ENCODE measurements around the gene KAT2A.

The KAT2A gene

GRCh38 chr17:42107597-42108576 lies 13.3 kb downstream of the KAT2A start:
- Histone ChIP-seq H3K9me3 (ENCODE audit: control insufficient read depth, low read length) (no peaks in the 10 kb centered on the region), H3K4me1 (ENCODE audit: control insufficient read depth, insufficient read depth, low read length, poor library complexity, severe bottlenecking) (peaks cover 23% of the 10 kb centered on the region), H3K27ac (ENCODE audit: insufficient read depth, low read length, poor library complexity, severe bottlenecking) (peak overlapping the region; percentile 12), H3K36me3 (ENCODE audit: control insufficient read depth, insufficient read depth, low read length) (peaks cover 18% of the 10 kb centered on the region), H3K27me3 (replicated peaks; ENCODE audit: control insufficient read depth, insufficient read depth, low read length, poor library complexity, severe bottlenecking) (no peaks in the 10 kb centered on the region), H3K4me3 (ENCODE audit: insufficient read depth, low read depth, low read length, poor library complexity, severe bottlenecking) (no peak overlapping the region)
- peak; percentile 80 to 89 (median 86) for DNase-seq

GRCh38 chr17:42107124-42107523 lies 14.0 kb downstream of the KAT2A start:
- no peak overlapping the region for H3K27ac ChIP-seq (ENCODE audit: insufficient read depth, low read length, poor library complexity, severe bottlenecking)
- no peaks in the 10 kb centered on the region for H3K9me3 ChIP-seq (ENCODE audit: control insufficient read depth, low read length)
- DNase-seq, result no peak
- H3K27me3 ChIP-seq (replicated peaks; ENCODE audit: control insufficient read depth, insufficient read depth, low read length, poor library complexity, severe bottlenecking), result no peaks in the 10 kb centered on the region
- H3K4me1 ChIP-seq (ENCODE audit: control insufficient read depth, insufficient read depth, low read length, poor library complexity, severe bottlenecking), result peaks cover 19% of the 10 kb centered on the region
- H3K36me3 ChIP-seq (ENCODE audit: control insufficient read depth, insufficient read depth, low read length), result peaks cover 18% of the 10 kb centered on the region
- no peak overlapping the region for H3K4me3 ChIP-seq (ENCODE audit: insufficient read depth, low read depth, low read length, poor library complexity, severe bottlenecking)

- H3K36me3 ChIP-seq (ENCODE audit: control insufficient read depth, insufficient read depth, low read length), result peaks cover 18% of the 10 kb centered on the region
- no peaks in the 10 kb centered on the region for H3K9me3 ChIP-seq (ENCODE audit: control insufficient read depth, low read length)
- H3K4me1 ChIP-seq (ENCODE audit: control insufficient read depth, insufficient read depth, low read length, poor library complexity, severe bottlenecking), result peaks cover 9% of the 10 kb centered on the region
- no peak for DNase-seq
- no peak overlapping the region for H3K27ac ChIP-seq (ENCODE audit: insufficient read depth, low read length, poor library complexity, severe bottlenecking)
- no peak overlapping the region for H3K4me3 ChIP-seq (ENCODE audit: insufficient read depth, low read depth, low read length, poor library complexity, severe bottlenecking)
- H3K27me3 ChIP-seq (replicated peaks; ENCODE audit: control insufficient read depth, insufficient read depth, low read length, poor library complexity, severe bottlenecking), result no peaks in the 10 kb centered on the region
Measured at GRCh38 chr17:42106009-42106408, 15.2 kb downstream of the KAT2A start.

- H3K4me3 ChIP-seq (ENCODE audit: insufficient read depth, low read depth, low read length, poor library complexity, severe bottlenecking), result no peak overlapping the region
- peaks cover 6% of the 10 kb centered on the region for H3K4me1 ChIP-seq (ENCODE audit: control insufficient read depth, insufficient read depth, low read length, poor library complexity, severe bottlenecking)
- H3K9me3 ChIP-seq (ENCODE audit: control insufficient read depth, low read length), result no peaks in the 10 kb centered on the region
- no peaks in the 10 kb centered on the region for H3K27me3 ChIP-seq (replicated peaks; ENCODE audit: control insufficient read depth, insufficient read depth, low read length, poor library complexity, severe bottlenecking)
- H3K36me3 ChIP-seq (ENCODE audit: control insufficient read depth, insufficient read depth, low read length), result peaks cover 18% of the 10 kb centered on the region
- DNase-seq, result no peak
- H3K27ac ChIP-seq (ENCODE audit: insufficient read depth, low read length, poor library complexity, severe bottlenecking), result no peak overlapping the region
Measured at GRCh38 chr17:42104264-42104663, 16.9 kb downstream of the KAT2A start.

GRCh38 chr17:42103221-42103954 lies 17.8 kb downstream of the KAT2A start:
- no peak overlapping the region for H3K27ac ChIP-seq (ENCODE audit: insufficient read depth, low read length, poor library complexity, severe bottlenecking)

GRCh38 chr17:42101513-42102292 lies 19.5 kb downstream of the KAT2A start:
- no peak overlapping the region for H3K27ac ChIP-seq (ENCODE audit: insufficient read depth, low read length, poor library complexity, severe bottlenecking)
- peaks cover 5% of the 10 kb centered on the region for H3K4me1 ChIP-seq (ENCODE audit: control insufficient read depth, insufficient read depth, low read length, poor library complexity, severe bottlenecking)
- peaks cover 4% of the 10 kb centered on the region for H3K27me3 ChIP-seq (replicated peaks; ENCODE audit: control insufficient read depth, insufficient read depth, low read length, poor library complexity, severe bottlenecking)
- no peak overlapping the region for H3K4me3 ChIP-seq (ENCODE audit: insufficient read depth, low read depth, low read length, poor library complexity, severe bottlenecking)
- peak; percentile 31 to 51 (median 37) for DNase-seq
- H3K9me3 ChIP-seq (ENCODE audit: control insufficient read depth, low read length), result no peaks in the 10 kb centered on the region
- H3K36me3 ChIP-seq (ENCODE audit: control insufficient read depth, insufficient read depth, low read length), result peaks cover 18% of the 10 kb centered on the region

More at GRCh38 chr17:42103221-42103954, 17.8 kb downstream of the KAT2A start:
- Histone ChIP-seq H3K9me3 (ENCODE audit: control insufficient read depth, low read length) (no peaks in the 10 kb centered on the region), H3K4me1 (ENCODE audit: control insufficient read depth, insufficient read depth, low read length, poor library complexity, severe bottlenecking) (peaks cover 6% of the 10 kb centered on the region), H3K36me3 (ENCODE audit: control insufficient read depth, insufficient read depth, low read length) (peaks cover 18% of the 10 kb centered on the region), H3K4me3 (ENCODE audit: insufficient read depth, low read depth, low read length, poor library complexity, severe bottlenecking) (no peak overlapping the region), H3K27me3 (replicated peaks; ENCODE audit: control insufficient read depth, insufficient read depth, low read length, poor library complexity, severe bottlenecking) (no peaks in the 10 kb centered on the region)
- no peak for DNase-seq

- Histone ChIP-seq H3K4me1 (ENCODE audit: control insufficient read depth, insufficient read depth, low read length, poor library complexity, severe bottlenecking) (peaks cover 5% of the 10 kb centered on the region), H3K27ac (ENCODE audit: insufficient read depth, low read length, poor library complexity, severe bottlenecking) (no peak overlapping the region), H3K36me3 (ENCODE audit: control insufficient read depth, insufficient read depth, low read length) (peaks cover 3% of the 10 kb centered on the region), H3K4me3 (ENCODE audit: insufficient read depth, low read depth, low read length, poor library complexity, severe bottlenecking) (no peak overlapping the region), H3K27me3 (replicated peaks; ENCODE audit: control insufficient read depth, insufficient read depth, low read length, poor library complexity, severe bottlenecking) (peaks cover 4% of the 10 kb centered on the region), H3K9me3 (ENCODE audit: control insufficient read depth, low read length) (no peaks in the 10 kb centered on the region)
- no peak for DNase-seq
Measured at GRCh38 chr17:42098730-42099399, 22.3 kb downstream of the KAT2A start.

GRCh38 chr17:42097691-42098631 lies 23.2 kb downstream of the KAT2A start, which contains the start of gene ZNF385C:
Gene ZNF385C, minus strand, starts transcription at chr17:42098473. Its CDS starts 35,417 bp downstream, at chr17:42063056.
- H3K27ac ChIP-seq (ENCODE audit: insufficient read depth, low read length, poor library complexity, severe bottlenecking), result no peak within 1 kb of the TSS
- H3K4me1 ChIP-seq (ENCODE audit: control insufficient read depth, insufficient read depth, low read length, poor library complexity, severe bottlenecking), result peaks cover 5% of the 10 kb centered on the region
- H3K36me3 ChIP-seq (ENCODE audit: control insufficient read depth, insufficient read depth, low read length), result no peaks in the 10 kb centered on the region
- peak within 1 kb of the TSS; percentile 34 for H3K4me3 ChIP-seq (ENCODE audit: insufficient read depth, low read depth, low read length, poor library complexity, severe bottlenecking)
- peaks cover 4% of the 10 kb centered on the region for H3K27me3 ChIP-seq (replicated peaks; ENCODE audit: control insufficient read depth, insufficient read depth, low read length, poor library complexity, severe bottlenecking)
- DNase-seq, result peak; percentile 23 to 44 (median 38)
- no peaks in the 10 kb centered on the region for H3K9me3 ChIP-seq (ENCODE audit: control insufficient read depth, low read length)
